Thoracic aorta endothelial cell (primary cell): ENCODE measurements around the gene MYL3. TPM values are rescaled to one million over a fixed set of nuclear protein-coding genes. Genes with fewer than 3 reads are reported as not detected.

Experiments used
- total RNA-seq: library from RNA; depleted of rRNA; stranded (reverse); fragments of >200 nt; gene quantifications from 2 replicates; pipeline ENCODE4 v1.2.3, GENCODE V29; 2012

Gene MYL3
- not detected in 2 replicates for total RNA-seq

GRCh38 chr3:46863261-46863782 lies at the start of gene MYL3:
Gene MYL3 (minus strand): TSS chr3:46863444. CDS start chr3:46863390, 54 bp downstream.

DNA sequence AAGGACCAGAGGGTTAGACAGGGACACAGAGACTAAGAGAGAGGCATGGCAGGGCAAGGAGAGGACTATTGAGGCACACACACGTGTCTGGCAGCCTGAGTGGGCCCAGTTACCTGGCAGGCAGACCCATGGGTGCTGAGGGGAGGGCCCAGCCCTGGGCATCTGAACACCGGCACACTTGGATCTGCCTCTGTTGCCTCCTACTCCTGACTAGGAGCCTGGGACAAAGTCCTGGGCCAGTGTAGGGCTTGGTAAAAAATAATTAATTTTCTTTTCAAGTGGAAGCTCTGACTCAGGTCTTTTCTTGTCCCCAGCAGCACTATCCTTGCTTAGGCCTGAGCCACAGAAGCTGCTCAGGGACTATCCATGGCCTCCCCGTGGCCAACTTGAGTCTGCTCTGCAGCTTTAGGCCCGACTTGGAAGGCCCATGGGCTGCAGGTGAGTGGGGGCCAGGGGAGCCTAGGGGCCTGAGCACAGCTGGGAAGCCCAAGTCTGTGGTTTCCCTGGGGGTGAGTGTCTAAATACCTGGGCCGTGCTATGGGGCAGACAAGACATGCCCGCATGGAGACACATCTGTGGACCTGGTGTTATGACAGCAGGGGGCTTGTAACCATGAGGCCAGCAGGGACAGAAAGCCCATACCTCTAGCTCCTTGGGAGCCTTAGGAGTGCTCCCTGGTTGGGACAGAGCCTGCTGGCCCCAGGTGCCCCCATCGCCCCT lies 14.3 kb upstream of the MYL3 start, which contains the start of gene PTH1R:
Gene PTH1R (plus strand): TSS at position 316 of the 720 bp plus-strand sequence. CDS start 5,839 bp downstream, outside the sequence.

Other genes with a start within 250 kb of the MYL3 start
- 5.3 and 8.5 TPM in 2 replicates for gene ALS2CL, start 169.8 kb downstream of the MYL3 start, total RNA-seq
- 0.13 and 0.36 TPM in 2 replicates for gene TMIE, start 162.1 kb downstream of the MYL3 start, total RNA-seq
- not detected in 2 replicates for gene PRSS50, start 145.6 kb downstream of the MYL3 start, total RNA-seq
- gene PTH1R, start 14.3 kb upstream of the MYL3 start, total RNA-seq, result 0.36 TPM in 1 of 2 replicates, not detected in the other
- 30.4 and 33.4 TPM in 2 replicates for gene CCDC12, start 113.3 kb upstream of the MYL3 start, total RNA-seq
- gene NBEAL2, start 116.2 kb upstream of the MYL3 start, total RNA-seq, result 75.9 and 82.9 TPM in 2 replicates